IMR-90 (cell line): Measurements from ENCODE around the gene CEP170B. TPM values are rescaled to one million over a fixed set of nuclear protein-coding genes. Genes with fewer than 3 reads are reported as not detected.
A peak's percentile ranks its signal among the peaks of the same experiment; 100 is the strongest.

ENCODE experiments used
- ATAC-seq: fragments of 200-7000 bp; cut with Tn5 transposase; 2 replicates; pipeline ENCODE4 v1.9.1; 2020; ENCODE audit warnings: low read depth, mild to moderate bottlenecking, moderate library complexity
- BruUV-seq: library from RNA; stranded (reverse); fragments of 400-500 nt; replicated peaks from 2 replicates; lab custom pipeline; 2021; lab: Mats Ljungman, UMichigan
- CTCF ChIA-PET: fragments of 300-600 bp; formaldehyde crosslinking; extraction: SDS; loops from one replicate; lab custom pipeline; 2021; ENCODE audit warnings: antibody characterized with exemption; lab: Yijun Ruan, JAX
- POLR2A ChIA-PET: fragments of 300-600 bp; sonication (Branson Sonifier 250); formaldehyde crosslinking; loops from one replicate; lab custom pipeline; 2022; ENCODE audit warnings: antibody characterized with exemption; ENCODE audit not compliant: unreplicated experiment; lab: Charles Lee
- DNase-seq: peaks from one replicate; pipeline ENCODE4 v3.0.0; 2013
- H2AFZ ChIP-seq: replicated peaks from 2 replicates; pipeline ENCODE3; 2013; ENCODE audit warnings: low read length, mild to moderate bottlenecking; ENCODE audit not compliant: poor library complexity
- H2AK5ac ChIP-seq: 2 replicates; pipeline ENCODE4 v1.6.1; 2013; ENCODE audit warnings: low read depth, low read length, inconsistent platforms
- H2AK9ac ChIP-seq: replicated peaks from 2 replicates; pipeline ENCODE3; 2013; ENCODE audit warnings: mild to moderate bottlenecking, low read depth, low read length, moderate library complexity; ENCODE audit not compliant: poor library complexity
- H2BK120ac ChIP-seq: 2 replicates; pipeline ENCODE4 v1.6.1; 2013; ENCODE audit warnings: low read depth, low read length, inconsistent platforms
- H2BK15ac ChIP-seq: 3 replicates; pipeline ENCODE4 v1.6.1; 2013; ENCODE audit warnings: low read depth, low read length, inconsistent platforms
- H2BK20ac ChIP-seq: 2 replicates; pipeline ENCODE4 v1.6.1; 2013; ENCODE audit warnings: low read depth, mild to moderate bottlenecking, inconsistent platforms, low read length, moderate library complexity
- H2BK5ac ChIP-seq: 2 replicates; pipeline ENCODE4 v1.6.1; 2013; ENCODE audit warnings: mild to moderate bottlenecking, low read depth, low read length, inconsistent platforms; ENCODE audit not compliant: poor library complexity, severe bottlenecking
- H3K14ac ChIP-seq: replicated peaks from 2 replicates; pipeline ENCODE4 v1.6.1; 2013; ENCODE audit warnings: low read depth, low read length, inconsistent platforms
- H3K18ac ChIP-seq: 2 replicates; pipeline ENCODE4 v1.6.1; 2013; ENCODE audit warnings: low read depth, low read length, control low read depth
- H3K23ac ChIP-seq: 2 replicates; pipeline ENCODE4 v1.6.1; 2013; ENCODE audit warnings: low read depth, low read length, inconsistent platforms
- H3K27ac ChIP-seq: 2 replicates; pipeline ENCODE4 v1.5.1; 2013; ENCODE audit warnings: mild to moderate bottlenecking, control low read depth, low read length; ENCODE audit not compliant: insufficient read depth
- H3K27me3 ChIP-seq: 2 replicates; pipeline ENCODE4 v1.6.1; 2013; ENCODE audit warnings: low read length; ENCODE audit not compliant: control insufficient read depth, insufficient read depth
- H3K36me3 ChIP-seq: 2 replicates; pipeline ENCODE4 v1.6.1; 2013; ENCODE audit warnings: low read length, mixed read lengths; ENCODE audit not compliant: control insufficient read depth, insufficient read depth
- H3K4ac ChIP-seq: 2 replicates; pipeline ENCODE4 v1.6.1; 2013; ENCODE audit warnings: low read depth, low read length, inconsistent platforms
- H3K4me1 ChIP-seq: 2 replicates; pipeline ENCODE4 v1.6.1; 2013; ENCODE audit warnings: low read length, mixed read lengths; ENCODE audit not compliant: control insufficient read depth, insufficient read depth
- H3K4me2 ChIP-seq: 2 replicates; pipeline ENCODE4 v1.6.1; 2013; ENCODE audit warnings: low read depth, mild to moderate bottlenecking, control low read depth, low read length, moderate library complexity
- H3K4me3 ChIP-seq: 2 replicates; pipeline ENCODE4 v1.5.1; 2013; ENCODE audit warnings: low read depth, mild to moderate bottlenecking, control low read depth, low read length, moderate library complexity; ENCODE audit not compliant: insufficient read depth
- H3K56ac ChIP-seq: 2 replicates; pipeline ENCODE4 v1.6.1; 2013; ENCODE audit warnings: low read length, inconsistent platforms; ENCODE audit not compliant: insufficient read depth; ENCODE audit errors: extremely low read depth
- H3K79me1 ChIP-seq, 2 experiments: 2 replicates each; pipeline ENCODE4 v1.6.1; 2013; ENCODE audit warnings: low read length in 2 of 2, inconsistent platforms in 1 of 2, low read depth in 1 of 2
- H3K9ac ChIP-seq: 2 replicates; pipeline ENCODE4 v1.6.1; 2013; ENCODE audit warnings: low read depth, low read length, control low read depth
- H3K9me1 ChIP-seq: 2 replicates; pipeline ENCODE4 v1.6.1; 2013; ENCODE audit warnings: low read length, inconsistent platforms; ENCODE audit not compliant: insufficient read depth
- H3K9me3 ChIP-seq: 2 replicates; pipeline ENCODE4 v1.6.1; 2013; ENCODE audit warnings: low read length; ENCODE audit not compliant: control insufficient read depth, insufficient read depth
- H4K20me1 ChIP-seq: 2 replicates; pipeline ENCODE4 v1.6.1; 2013; ENCODE audit warnings: low read length, inconsistent platforms; ENCODE audit not compliant: insufficient read depth
- H4K5ac ChIP-seq: 2 replicates; pipeline ENCODE4 v1.6.1; 2013; ENCODE audit warnings: mild to moderate bottlenecking, low read depth, low read length, control low read depth
- H4K8ac ChIP-seq, 2 experiments: 2 replicates each; pipeline ENCODE4 v1.6.1; 2013; ENCODE audit warnings: low read depth in 2 of 2, low read length in 2 of 2, control low read depth in 1 of 2, inconsistent platforms in 1 of 2
- H4K91ac ChIP-seq: 2 replicates; pipeline ENCODE4 v1.6.1; 2013; ENCODE audit warnings: low read depth, low read length, inconsistent platforms; ENCODE audit not compliant: insufficient read depth
- MAZ ChIP-seq: IDR thresholded peaks from 2 replicates; pipeline ENCODE4 v1.6.1; 2012; ENCODE audit warnings: low read depth, mild to moderate bottlenecking, low read length, improper control_type of control experiment, moderate library complexity, borderline replicate concordance
- MXI1 ChIP-seq: IDR thresholded peaks from 2 replicates; pipeline ENCODE4 v1.6.1; 2012; ENCODE audit warnings: low read depth, mild to moderate bottlenecking, low read length, moderate library complexity, borderline replicate concordance
- WGBS, 2 experiments: methylation state at CpG; one replicate each; pipeline versions ENCODE4 v1.1.5 to v1.1.7; 2013; ENCODE audit warnings: missing lambda C conversion rate in 2 of 2; ENCODE audit not compliant: insufficient read length in 1 of 2; ENCODE audit errors: extremely low coverage in 2 of 2; 5-methylcytosine and 5-hydroxymethylcytosine counted together
- dilution Hi-C: fragments of 300-500 bp; cut with HindIII; formaldehyde crosslinking; loops from one replicate; pipeline ENCODE4 v1.14.3; 2018; ENCODE audit warnings: low sequenced_read_pairs; ENCODE audit not compliant: unreplicated experiment
- in situ Hi-C: fragments of 300-500 bp; cut with MboI; formaldehyde crosslinking; loops from 3 replicates; pipeline ENCODE4 v1.14.3; 2019; ENCODE audit warnings: low sequenced_read_pairs, inconsistent platforms, mixed read lengths
- intact Hi-C: fragments of 100-400 bp; cut with micrococcal nuclease; formaldehyde crosslinking; loops from 2 replicates; pipeline ENCODE4 v1.10.0; 2022
- polyA plus RNA-seq, 3 experiments: library from polyadenylated mRNA; depleted of rRNA; stranded (reverse); fragments of >200 nt; gene quantifications; 2 replicates each; pipeline ENCODE4 v1.2.3, GENCODE V29; 2012; ENCODE audit warnings: low replicate concordance in 1 of 3
- total RNA-seq: library from RNA; depleted of rRNA; stranded (reverse); fragments of >200 nt; gene quantifications from 2 replicates; pipeline ENCODE4 v1.2.3, GENCODE V29; 2012

The CEP170B gene
- total and polyA plus RNA-seq, 2 of the 4 experiments (the other 2 are of a cell fraction) = 3.6 to 13.1 TPM

DNA sequence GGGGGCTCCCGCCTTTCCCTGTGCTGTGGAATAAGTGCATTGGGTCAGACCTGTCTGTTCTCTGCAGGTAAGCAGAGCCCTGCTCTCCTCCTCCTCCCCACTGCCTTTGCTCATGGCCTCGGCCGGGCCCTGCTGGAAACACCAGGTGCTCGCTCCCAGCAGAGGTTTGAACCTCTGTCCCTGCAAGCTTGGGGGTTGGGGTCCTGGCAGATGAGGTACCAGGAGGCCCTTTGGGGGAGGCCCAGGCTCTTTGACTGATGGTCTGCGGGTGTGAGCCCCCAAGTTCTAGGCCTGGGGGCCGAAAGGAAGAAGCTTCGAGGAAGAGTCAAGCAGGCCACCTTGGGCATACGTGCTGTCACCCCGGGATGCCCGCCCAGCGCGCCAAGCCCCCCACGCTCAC is 22.1 kb upstream of the CEP170B start:
- no peak overlapping the region for H3K4me3 ChIP-seq
- POLR2A ChIA-PET = no interaction called here

More for the DNA sequence above, 22.1 kb upstream of the CEP170B start:
- Histone ChIP-seq H2AFZ (peak overlapping the region; percentile 67), H3K9me3 (peaks cover 5% of the 10 kb centered on the region), H2BK15ac (no peak overlapping the region), H3K14ac (no peak overlapping the region), H3K9ac (no peak overlapping the region), H3K79me1 (no peaks in the 10 kb centered on the region), H3K36me3 (no peaks in the 10 kb centered on the region), H2AK5ac (no peak overlapping the region), H3K27me3 (peaks cover 55% of the 10 kb centered on the region), H2BK20ac (no peak overlapping the region), H3K4ac (no peak overlapping the region), H3K23ac (no peak overlapping the region), H4K8ac (no peak overlapping the region), H3K4me2 (no peak overlapping the region), H4K91ac (no peak overlapping the region), H3K27ac (no peak overlapping the region), H3K9me1 (no peaks in the 10 kb centered on the region), H3K4me1 (no peaks in the 10 kb centered on the region; the same call in 1 of the 2 replicates), H2AK9ac (no peak overlapping the region), H3K18ac (no peak overlapping the region), H2BK120ac (no peak overlapping the region), H4K5ac (no peak overlapping the region), H2BK5ac (no peak overlapping the region), H4K20me1 (no peaks in the 10 kb centered on the region; the same call in 1 of the 2 replicates), H3K56ac (no peak overlapping the region)
- dilution Hi-C loops (no loop called here), intact Hi-C loops (no loop called here), in situ Hi-C loops (no loop called here)
- WGBS, 2 experiments = 7% methylated on average over 3 of the region's 13 CpGs; no CpG with 5 or more reads in 1 of the 2 experiments
- no peak for ATAC-seq
- no TSS peak for BruUV-seq
- TF ChIP-seq MAZ (no peak), MXI1 (no peak)
- CTCF ChIA-PET = no interaction called here
- no peak for DNase-seq
